Endothelial cell of umbilical vein (primary cell): Measurements from ENCODE around the gene SELENON. TPM values are rescaled to one million over a fixed set of nuclear protein-coding genes. Genes with fewer than 3 reads are reported as not detected.
A peak's percentile ranks its signal among the peaks of the same experiment; 100 is the strongest.

Source experiments
- BruUV-seq: library from RNA; stranded (reverse); fragments of 400-500 nt; replicated peaks from 2 replicates; lab custom pipeline; 2021; lab: Mats Ljungman, UMichigan
- CTCF ChIA-PET: fragments of 300-600, 350-600 bp; sonication (Branson Sonifier 250); formaldehyde crosslinking; loops from one replicate; lab custom pipeline; 2021; ENCODE audit warnings: antibody characterized with exemption, inconsistent platforms; lab: Charles Lee
- POLR2A ChIA-PET: fragments of 300-600, 350-600 bp; sonication (Branson Sonifier 250); formaldehyde crosslinking; loops from one replicate; lab custom pipeline; 2021; ENCODE audit warnings: antibody characterized with exemption, inconsistent platforms; lab: Charles Lee
- DNase-seq: peaks from one replicate; pipeline ENCODE4 v3.0.0-alpha.2; 2011; ENCODE audit warnings: low read depth, low spot score
- FAIRE-seq: peaks from 2 replicates; lab custom pipeline; 2011; peaks lifted over from hg19 to GRCh38; lab: Jason Lieb, UNC
- H2AFZ ChIP-seq: 2 replicates; pipeline ENCODE4 v1.6.0; 2012; ENCODE audit warnings: low read depth, low read length, control low read depth, inconsistent platforms
- H3K27ac ChIP-seq: 2 replicates; pipeline ENCODE4 v1.5.1; 2011; ENCODE audit warnings: low read depth, mild to moderate bottlenecking, control low read depth, low read length, moderate library complexity; ENCODE audit not compliant: insufficient read depth
- H3K27me3 ChIP-seq, 2 experiments: 2 replicates each; pipeline versions ENCODE4 v1.6.0 to v1.6.1; 2011; ENCODE audit warnings: low read length in 2 of 2, mixed read lengths in 1 of 2; ENCODE audit not compliant: control insufficient read depth in 2 of 2, insufficient read depth in 2 of 2
- H3K36me3 ChIP-seq, 2 experiments: 2 replicates in 1 of 2; 3 replicates in 1 of 2; pipeline ENCODE4 v1.5.1; 2011; ENCODE audit warnings: low read length in 2 of 2, mild to moderate bottlenecking in 1 of 2, moderate library complexity in 1 of 2; ENCODE audit not compliant: control insufficient read depth in 2 of 2, insufficient read depth in 2 of 2; ENCODE audit errors: extremely low read depth in 1 of 2
- H3K4me1 ChIP-seq: 3 replicates; pipeline ENCODE4 v1.5.1; 2011; ENCODE audit warnings: mild to moderate bottlenecking, low read length; ENCODE audit not compliant: control insufficient read depth, insufficient read depth; ENCODE audit errors: extremely low read depth
- H3K4me2 ChIP-seq: 2 replicates; pipeline ENCODE4 v1.6.1; 2011; ENCODE audit warnings: low read length, control low read depth, mixed read lengths; ENCODE audit not compliant: insufficient read depth
- H3K4me3 ChIP-seq, 3 experiments: fragments of 200-600 bp in 1 of 3; sonication (generic), shearing (Covaris generic) in 1 of 3; replicated peaks in 1 of 3; 2 replicates each; pipeline ENCODE4 v1.5.1; 2011 to 2016; ENCODE audit warnings: control low read depth in 3 of 3, low read length in 3 of 3, mild to moderate bottlenecking in 2 of 3, inconsistent platforms in 1 of 3, low read depth in 1 of 3, moderate library complexity in 1 of 3; ENCODE audit not compliant: insufficient read depth in 1 of 3
- H3K79me2 ChIP-seq: 2 replicates; pipeline ENCODE4 v1.6.0; 2012; ENCODE audit warnings: low read length, inconsistent platforms; ENCODE audit not compliant: control insufficient read depth, insufficient read depth
- H3K9ac ChIP-seq: replicated peaks from 2 replicates; pipeline ENCODE3; 2011; ENCODE audit warnings: low read length, control low read depth; ENCODE audit not compliant: insufficient read depth; ENCODE audit errors: extremely low read depth
- H3K9me1 ChIP-seq: replicated peaks from 3 replicates; pipeline ENCODE4 v1.6.0; 2011; ENCODE audit warnings: mild to moderate bottlenecking, low read length; ENCODE audit not compliant: control insufficient read depth, insufficient read depth; ENCODE audit errors: extremely low read depth
- H3K9me3 ChIP-seq: replicated peaks from 2 replicates; pipeline ENCODE4 v1.5.1; 2012; ENCODE audit warnings: low read length, inconsistent platforms; ENCODE audit not compliant: control insufficient read depth, insufficient read depth
- H4K20me1 ChIP-seq: replicated peaks from 2 replicates; pipeline ENCODE3; 2011; ENCODE audit warnings: mild to moderate bottlenecking, low read length; ENCODE audit not compliant: control insufficient read depth, insufficient read depth; ENCODE audit errors: extremely low read depth
- CTCF ChIP-seq, 2 donors: IDR thresholded peaks; 1 replicate in 1 of 2; 2 replicates in 1 of 2; pipeline ENCODE4 v1.5.1; 2011; ENCODE audit warnings: low read length in 2 of 2, mild to moderate bottlenecking in 2 of 2, moderate library complexity in 2 of 2, control low read depth in 1 of 2, inconsistent platforms in 1 of 2, low read depth in 1 of 2; ENCODE audit not compliant: insufficient read depth in 1 of 2; ENCODE audit errors: extremely low read depth in 1 of 2
- EZH2 ChIP-seq: IDR thresholded peaks from 2 replicates; pipeline ENCODE4 v1.6.1; 2012; ENCODE audit warnings: borderline replicate concordance, low read depth, mild to moderate bottlenecking, moderate library complexity, low read length, inconsistent platforms; ENCODE audit not compliant: severe bottlenecking
- FOS ChIP-seq: IDR thresholded peaks from 2 replicates; pipeline ENCODE4 v1.6.1; 2011; ENCODE audit warnings: mild to moderate bottlenecking, low read length, moderate library complexity, borderline replicate concordance; ENCODE audit not compliant: insufficient read depth
- GATA2 ChIP-seq: IDR thresholded peaks from 2 replicates; pipeline ENCODE4 v1.7.0; 2011; ENCODE audit warnings: low read depth, mild to moderate bottlenecking, moderate library complexity, mixed read lengths, low read length; ENCODE audit not compliant: insufficient read length, insufficient read depth
- JUN ChIP-seq: IDR thresholded peaks from 2 replicates; pipeline ENCODE4 v1.6.1; 2011; ENCODE audit warnings: borderline replicate concordance, low read depth; ENCODE audit not compliant: insufficient read length, insufficient read depth
- MAX ChIP-seq: IDR thresholded peaks from 2 replicates; pipeline ENCODE4 v1.6.1; 2011; ENCODE audit not compliant: insufficient read depth, insufficient read length
- MYC ChIP-seq: IDR thresholded peaks from one replicate; pipeline ENCODE4 v1.6.1; 2011; ENCODE audit warnings: mild to moderate bottlenecking, low read depth, low read length
- POLR2A ChIP-seq: IDR thresholded peaks from 2 replicates; pipeline ENCODE4 v1.6.1; 2012; ENCODE audit warnings: low read depth, mild to moderate bottlenecking, control low read depth, low read length
- POLR2AphosphoS5 ChIP-seq: IDR thresholded peaks from 2 replicates; pipeline ENCODE4 v1.6.1; 2012; ENCODE audit warnings: low read depth, mild to moderate bottlenecking, control low read depth, low read length, moderate library complexity; ENCODE audit not compliant: insufficient read depth
- dilution Hi-C: fragments of 300-500 bp; cut with MboI; formaldehyde crosslinking; loops from one replicate; pipeline ENCODE4 v1.15.0; 2019; ENCODE audit warnings: low sequenced_read_pairs; ENCODE audit not compliant: extremely low pct_ligation_motif_present
- intact Hi-C: fragments of 100-400 bp; cut with micrococcal nuclease; formaldehyde crosslinking; loops from one replicate; pipeline ENCODE4 v1.10.0; 2022
- polyA plus RNA-seq, 4 experiments: library from polyadenylated mRNA; depleted of rRNA in 3 of 4; stranded (reverse) in 3 of 4; unstranded in 1 of 4; fragments of >200 nt; gene quantifications; 2 replicates each; pipeline versions ENCODE4 v1.2.1 to v1.2.3, GENCODE V29; 2011 to 2012; ENCODE audit warnings: missing spikeins in 1 of 4
- total RNA-seq: library from RNA; stranded (reverse); gene quantifications from 2 replicates; pipeline ENCODE4 v1.2.3, GENCODE V29; 2021

SELENON gene
- total and polyA plus RNA-seq, 2 donors (not counting 3 experiments of a cell fraction or from before 2014, with no cell fraction given): 117 to 182 TPM

GRCh38 chr1:25765923-25766589, 33.9 kb upstream of the SELENON start:
- intact Hi-C loops: no loop called here
- H3K79me2 ChIP-seq: no peaks in the 10 kb centered on the region
- no peak overlapping the region for H3K4me3 ChIP-seq
- TF ChIP-seq EZH2 (no peak), POLR2A (no peak), POLR2AphosphoS5 (no peak), FOS (no peak), MAX (no peak), GATA2 (no peak), CTCF (IDR thresholded peaks at IDR 0.05; ENCODE audit: extremely low read depth in 1 of 2, insufficient read depth in 1 of 2, low read depth in 1 of 2, low read length in 2 of 2) (no peak), JUN (no peak), MYC (no peak)
- H3K4me1 ChIP-seq: no peaks in the 10 kb centered on the region
- no peaks in the 10 kb centered on the region for H3K9me1 ChIP-seq
- H3K9me3 ChIP-seq: no peaks in the 10 kb centered on the region
- DNase-seq (no peak), FAIRE-seq (no peak)
- dilution Hi-C loops: no loop called here
- H4K20me1 ChIP-seq: no peaks in the 10 kb centered on the region
- no peak overlapping the region for H3K4me2 ChIP-seq
- no peaks in the 10 kb centered on the region for H3K27me3 ChIP-seq
- H3K27ac ChIP-seq: no peak overlapping the region
- no peak overlapping the region for H3K9ac ChIP-seq
- CTCF ChIA-PET: interaction anchor here (1.2 to 1.3 kb wide), 2 partner anchors 8 to 157 kb away, joined by 4 read pairs; no protein-coding TSS in a partner anchor
- H2AFZ ChIP-seq: peak overlapping the region; percentile 38
- no TSS peak for BruUV-seq
- POLR2A ChIA-PET: no interaction called here
- H3K36me3 ChIP-seq: no peaks in the 10 kb centered on the region
